Tibial nerve (tissue), 4 donors: ENCODE data around the gene LAYN.

Source experiments
- EP300 ChIP-seq, 2 donors: sonication (generic); formaldehyde crosslinking; IDR thresholded peaks; one replicate each; pipeline ENCODE4 v1.6.1; 2017; ENCODE audit warnings: antibody characterized with exemption in 2 of 2, mild to moderate bottlenecking in 1 of 2
- POLR2A ChIP-seq, 2 donors: fragments of 450-650 bp; IDR thresholded peaks; one replicate each; pipeline ENCODE4 v1.6.1; 2017; ENCODE audit warnings: antibody characterized with exemption in 2 of 2, mild to moderate bottlenecking in 2 of 2, moderate library complexity in 2 of 2
- TF ChIP-seq, protein P1 (sequence below), 5 experiments: fragments of 200-600 bp in 3 of 5; fragments of 450-650 bp in 2 of 5; sonication (generic) in 3 of 5; IDR thresholded peaks; one replicate each; pipeline ENCODE4 v1.5.1; 2016 to 2019; ENCODE audit warnings: antibody characterized with exemption in 5 of 5, mild to moderate bottlenecking in 3 of 5, moderate library complexity in 2 of 5

DNA sequence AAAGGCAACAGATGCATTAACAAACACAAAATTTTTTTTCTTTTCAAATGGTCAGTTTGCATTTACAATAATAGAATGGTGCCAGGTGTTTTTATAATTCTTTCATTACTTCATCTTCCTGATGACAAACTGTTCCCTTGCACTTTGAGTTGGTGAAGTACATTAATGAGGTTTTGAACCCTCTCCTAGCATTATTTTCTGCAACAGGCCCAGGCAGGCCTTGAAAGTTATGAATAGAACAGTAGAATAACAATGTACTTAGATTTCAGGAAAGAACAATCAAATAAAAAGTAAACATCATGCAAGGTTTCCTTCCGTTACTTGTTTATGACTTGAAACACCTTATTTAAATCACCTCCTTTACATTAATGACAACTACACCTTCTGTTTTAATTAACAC, 37.9 kb upstream of the LAYN start:
- TF ChIP-seq EP300 (IDR thresholded peaks at IDR 0.05) (no peak), POLR2A (IDR thresholded peaks at IDR 0.05) (no peak)
- TF ChIP-seq, protein P1, sequence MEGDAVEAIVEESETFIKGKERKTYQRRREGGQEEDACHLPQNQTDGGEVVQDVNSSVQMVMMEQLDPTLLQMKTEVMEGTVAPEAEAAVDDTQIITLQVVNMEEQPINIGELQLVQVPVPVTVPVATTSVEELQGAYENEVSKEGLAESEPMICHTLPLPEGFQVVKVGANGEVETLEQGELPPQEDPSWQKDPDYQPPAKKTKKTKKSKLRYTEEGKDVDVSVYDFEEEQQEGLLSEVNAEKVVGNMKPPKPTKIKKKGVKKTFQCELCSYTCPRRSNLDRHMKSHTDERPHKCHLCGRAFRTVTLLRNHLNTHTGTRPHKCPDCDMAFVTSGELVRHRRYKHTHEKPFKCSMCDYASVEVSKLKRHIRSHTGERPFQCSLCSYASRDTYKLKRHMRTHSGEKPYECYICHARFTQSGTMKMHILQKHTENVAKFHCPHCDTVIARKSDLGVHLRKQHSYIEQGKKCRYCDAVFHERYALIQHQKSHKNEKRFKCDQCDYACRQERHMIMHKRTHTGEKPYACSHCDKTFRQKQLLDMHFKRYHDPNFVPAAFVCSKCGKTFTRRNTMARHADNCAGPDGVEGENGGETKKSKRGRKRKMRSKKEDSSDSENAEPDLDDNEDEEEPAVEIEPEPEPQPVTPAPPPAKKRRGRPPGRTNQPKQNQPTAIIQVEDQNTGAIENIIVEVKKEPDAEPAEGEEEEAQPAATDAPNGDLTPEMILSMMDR (IDR thresholded peaks at IDR 0.05) = no peak
